HFFc6 (cell line): Measurements from ENCODE around the gene TPST1. TPM values are rescaled to one million over a fixed set of nuclear protein-coding genes. Genes with fewer than 3 reads are reported as not detected.

ENCODE experiments used
- DNase-seq: peaks from one replicate; pipeline ENCODE4 v3.0.0-alpha.2; 2018
- H3K27ac Mint-ChIP-seq: 2 replicates; pipeline ENCODE4 v1.8.0; 2020; ENCODE audit warnings: mild to moderate bottlenecking, mixed read lengths
- H3K27me3 Mint-ChIP-seq: 2 replicates; pipeline ENCODE4 v1.8.0; 2021; ENCODE audit warnings: mild to moderate bottlenecking, moderate library complexity, mixed read lengths; ENCODE audit not compliant: insufficient read depth
- H3K36me3 Mint-ChIP-seq: 2 replicates; pipeline ENCODE4 v1.8.0; 2021; ENCODE audit warnings: low read depth, mixed read lengths
- H3K4me1 Mint-ChIP-seq: 2 replicates; pipeline ENCODE4 v1.8.0; 2020; ENCODE audit warnings: low read depth, mixed read lengths
- H3K4me3 Mint-ChIP-seq: 2 replicates; pipeline ENCODE4 v1.8.0; 2020; ENCODE audit warnings: mild to moderate bottlenecking, moderate library complexity, mixed read lengths
- H3K9me3 Mint-ChIP-seq: 2 replicates; pipeline ENCODE4 v1.8.0; 2020; ENCODE audit warnings: mild to moderate bottlenecking, mixed read lengths
- total RNA-seq, 6 experiments: library from RNA; stranded (reverse); fragmentation: NEBNext Ultra II Directional; extraction: Animal tissue kit (Norgen Biotek cat#: 25700); gene quantifications; 2 replicates in 1 of 6; 3 replicates in 5 of 6; pipeline ENCODE4 v1.2.3, GENCODE V29; 2021
- TF ChIP-seq, protein P1 (sequence below): fragments of 200-600 bp; sonication (generic); IDR thresholded peaks from 2 replicates; pipeline ENCODE4 v1.5.0; 2021; ENCODE audit warnings: antibody characterized with exemption, mild to moderate bottlenecking

TPST1 gene
- total RNA-seq, 6 experiments from 2014 or later, result 21.7 to 36.1 (median 29.2) TPM

DNA sequence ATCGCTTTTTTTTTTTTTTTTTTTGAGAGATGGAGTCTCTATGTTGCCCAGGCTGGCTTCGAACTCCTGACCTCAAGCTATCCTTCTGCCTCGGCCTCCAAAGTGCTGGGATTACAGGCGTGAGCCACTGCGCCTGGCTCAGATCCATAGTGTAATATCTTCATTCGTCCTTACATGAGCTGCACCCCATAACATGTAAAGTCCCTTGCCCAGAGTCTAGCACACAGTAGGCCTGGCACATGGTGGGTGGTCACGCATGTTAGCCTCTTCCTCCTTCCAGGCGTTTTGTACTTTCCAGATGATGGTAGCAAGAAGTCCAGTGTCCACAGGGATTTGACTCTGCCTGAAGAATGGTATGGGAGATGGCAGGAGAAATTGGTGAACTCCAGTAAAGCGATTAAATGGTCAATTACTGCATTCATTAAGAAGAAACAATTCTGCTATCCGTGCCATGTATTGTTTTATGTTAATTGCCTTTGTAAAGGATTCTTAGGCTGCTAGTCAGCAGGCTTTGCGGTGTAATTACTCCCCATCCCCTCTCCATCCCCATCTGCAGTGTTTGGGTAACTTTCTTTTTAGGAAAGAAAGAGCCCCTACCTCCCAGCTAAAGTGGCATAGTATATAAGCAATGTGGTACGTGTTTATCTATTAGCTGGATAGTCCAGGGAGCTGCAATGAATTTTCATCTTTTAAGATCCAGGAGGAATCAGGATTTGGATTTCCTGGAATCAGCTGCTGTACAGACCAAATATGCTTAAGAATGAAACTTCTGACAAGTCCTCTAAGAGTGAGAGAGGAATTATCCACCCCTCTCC is 1.2 kb downstream of the TPST1 start:
- Mint-ChIP-seq H3K27me3 (peaks cover 3% of the 10 kb centered on the region; the same call in 1 of the 2 replicates), H3K27ac (peak overlapping the region; percentile 91)

DNA sequence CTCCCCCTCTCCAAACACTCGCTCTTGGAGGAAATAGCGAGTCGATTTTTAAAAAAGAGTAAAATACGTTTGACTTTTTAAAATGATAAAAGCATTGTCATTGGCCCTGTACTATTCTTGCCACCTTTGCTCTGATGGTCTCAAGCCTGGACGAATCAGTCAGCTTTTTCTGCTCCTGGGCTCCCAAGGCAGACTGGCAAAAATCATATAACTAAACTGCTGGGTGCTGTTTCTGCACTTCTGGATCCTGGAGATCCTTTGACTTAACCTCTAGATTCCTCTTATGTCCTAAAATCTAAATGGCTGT is 1.8 kb downstream of the TPST1 start:
- H3K4me1 Mint-ChIP-seq, result peaks cover 55% of the 10 kb centered on the region
- TF ChIP-seq, protein P1, sequence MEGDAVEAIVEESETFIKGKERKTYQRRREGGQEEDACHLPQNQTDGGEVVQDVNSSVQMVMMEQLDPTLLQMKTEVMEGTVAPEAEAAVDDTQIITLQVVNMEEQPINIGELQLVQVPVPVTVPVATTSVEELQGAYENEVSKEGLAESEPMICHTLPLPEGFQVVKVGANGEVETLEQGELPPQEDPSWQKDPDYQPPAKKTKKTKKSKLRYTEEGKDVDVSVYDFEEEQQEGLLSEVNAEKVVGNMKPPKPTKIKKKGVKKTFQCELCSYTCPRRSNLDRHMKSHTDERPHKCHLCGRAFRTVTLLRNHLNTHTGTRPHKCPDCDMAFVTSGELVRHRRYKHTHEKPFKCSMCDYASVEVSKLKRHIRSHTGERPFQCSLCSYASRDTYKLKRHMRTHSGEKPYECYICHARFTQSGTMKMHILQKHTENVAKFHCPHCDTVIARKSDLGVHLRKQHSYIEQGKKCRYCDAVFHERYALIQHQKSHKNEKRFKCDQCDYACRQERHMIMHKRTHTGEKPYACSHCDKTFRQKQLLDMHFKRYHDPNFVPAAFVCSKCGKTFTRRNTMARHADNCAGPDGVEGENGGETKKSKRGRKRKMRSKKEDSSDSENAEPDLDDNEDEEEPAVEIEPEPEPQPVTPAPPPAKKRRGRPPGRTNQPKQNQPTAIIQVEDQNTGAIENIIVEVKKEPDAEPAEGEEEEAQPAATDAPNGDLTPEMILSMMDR, result no peak

More for the DNA sequence above, 1.2 kb downstream of the TPST1 start:
- TF ChIP-seq, protein P1, result no peak
- peaks cover 50% of the 10 kb centered on the region for H3K4me1 Mint-ChIP-seq
- no peaks in the 10 kb centered on the region for H3K9me3 Mint-ChIP-seq
- peak; percentile 16 for DNase-seq
- H3K36me3 Mint-ChIP-seq, result peaks cover 26% of the 10 kb centered on the region
- peak overlapping the region; percentile 99 for H3K4me3 Mint-ChIP-seq

DNA sequence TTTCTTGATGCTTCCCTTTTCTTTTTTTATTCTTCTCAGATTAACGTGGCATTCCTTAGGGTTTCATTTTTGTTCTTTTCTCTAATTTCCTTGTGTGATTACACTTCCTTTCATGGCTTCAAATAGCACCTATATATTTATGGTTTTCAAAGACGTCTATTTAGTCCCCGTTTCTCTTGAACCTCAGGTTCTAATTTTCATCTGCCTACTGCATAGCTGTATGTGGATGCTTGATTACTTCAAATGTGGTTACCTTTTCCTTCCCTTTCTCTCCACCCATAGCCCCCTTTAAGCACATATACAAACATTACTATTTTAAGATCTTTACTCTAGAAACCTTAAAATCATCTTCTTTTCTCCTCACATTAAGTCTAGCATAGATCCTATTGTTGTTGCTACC is 2.4 kb downstream of the TPST1 start:
- peak overlapping the region; percentile 99 for H3K4me3 Mint-ChIP-seq
- H3K4me1 Mint-ChIP-seq, result peaks cover 57% of the 10 kb centered on the region
- TF ChIP-seq, protein P1, result no peak
- no peaks in the 10 kb centered on the region for H3K9me3 Mint-ChIP-seq
- peak overlapping the region; percentile 56 for H3K27ac Mint-ChIP-seq
- H3K27me3 Mint-ChIP-seq, result peaks cover 3% of the 10 kb centered on the region; the same call in 1 of the 2 replicates
- no peak for DNase-seq
- H3K36me3 Mint-ChIP-seq, result peaks cover 26% of the 10 kb centered on the region

More for the DNA sequence above, 1.8 kb downstream of the TPST1 start:
- peak overlapping the region; percentile 99 for H3K4me3 Mint-ChIP-seq
- peaks cover 26% of the 10 kb centered on the region for H3K36me3 Mint-ChIP-seq
- peaks cover 3% of the 10 kb centered on the region; the same call in 1 of the 2 replicates for H3K27me3 Mint-ChIP-seq
- no peaks in the 10 kb centered on the region for H3K9me3 Mint-ChIP-seq
- H3K27ac Mint-ChIP-seq, result peak overlapping the region; percentile 56
- DNase-seq, result no peak

- Mint-ChIP-seq H3K4me1 (peaks cover 68% of the 10 kb centered on the region), H3K9me3 (no peaks in the 10 kb centered on the region), H3K36me3 (peaks cover 23% of the 10 kb centered on the region), H3K27me3 (no peaks in the 10 kb centered on the region), H3K27ac (peak overlapping the region; percentile 42), H3K4me3 (peak overlapping the region; percentile 13; the same call in 1 of the 2 replicates)
- DNase-seq, result no peak
- TF ChIP-seq, protein P1, result no peak
These were observed 6.3 kb downstream of the TPST1 start for GRCh38 chr7:66211429-66211828.

- Mint-ChIP-seq H3K27ac (peak overlapping the region; percentile 14), H3K9me3 (no peaks in the 10 kb centered on the region), H3K4me1 (peaks cover 46% of the 10 kb centered on the region), H3K36me3 (peaks cover 22% of the 10 kb centered on the region), H3K27me3 (no peaks in the 10 kb centered on the region), H3K4me3 (no peak overlapping the region)
- DNase-seq, result no peak
- TF ChIP-seq, protein P1, result no peak
These were observed 8.5 kb downstream of the TPST1 start for GRCh38 chr7:66213637-66214036.
